Urinary bladder (tissue), 4 donors: ENCODE measurements around the gene NFE2L1. TPM values are rescaled to one million over a fixed set of nuclear protein-coding genes. Genes with fewer than 3 reads are reported as not detected.
"Not testable (repeated sequence)": the region's sequence is repeated elsewhere in the genome, so short reads cannot be mapped to it uniquely, and the experiment has no call there.

Source experiments
- DNase-seq: peaks from one replicate; pipeline ENCODE4 v3.0.0-alpha.2; 2015; ENCODE audit errors: extremely low spot score
- H3K27ac ChIP-seq: one replicate; pipeline ENCODE4 v1.5.1; 2013; ENCODE audit warnings: low read depth, mild to moderate bottlenecking, moderate library complexity
- H3K36me3 ChIP-seq: one replicate; pipeline ENCODE4 v1.6.1; 2013; ENCODE audit warnings: mild to moderate bottlenecking, moderate library complexity; ENCODE audit not compliant: insufficient read depth
- H3K4me1 ChIP-seq: one replicate; pipeline ENCODE4 v1.6.1; 2013; ENCODE audit warnings: mild to moderate bottlenecking, moderate library complexity; ENCODE audit not compliant: insufficient read depth
- H3K4me3 ChIP-seq: one replicate; pipeline ENCODE4 v1.5.1; 2013; ENCODE audit warnings: low read depth, low read length
- WGBS: extraction: QIAGEN DNeasy Blood & Tissue Kit; methylation state at CpG from one replicate; pipeline ENCODE4 v1.1.7; 2013; 5-methylcytosine and 5-hydroxymethylcytosine counted together
- polyA plus RNA-seq: library from polyadenylated mRNA; stranded (reverse); fragments of 200-250 nt; gene quantifications from one replicate; pipeline ENCODE4 v1.2.3, GENCODE V29; 2013
- total RNA-seq: library from RNA; depleted of rRNA; stranded (reverse); fragments of >200 nt; gene quantifications from one replicate; pipeline ENCODE4 v1.2.3, GENCODE V29; 2014
- donor health status: healthy with polysubstance abuse.
- donor health status: healthy.

Gene NFE2L1
- total and polyA plus RNA-seq, 2 donors: 53.1 to 163 TPM

GRCh38 chr17:48027322-48027981 lies 20.7 kb upstream of the NFE2L1 start:
- DNase-seq: no peak
- no peaks in the 10 kb centered on the region for H3K4me1 ChIP-seq
- H3K27ac ChIP-seq: no peak overlapping the region
- 90% methylated on average over 12 of the region's 12 CpGs for WGBS
- H3K4me3 ChIP-seq: no peak overlapping the region
- H3K36me3 ChIP-seq: no peaks in the 10 kb centered on the region

- Histone ChIP-seq H3K36me3 (no peaks in the 10 kb centered on the region), H3K4me1 (no peaks in the 10 kb centered on the region), H3K27ac (no peak overlapping the region), H3K4me3 (no peak overlapping the region)
- no peak for DNase-seq
- 87% methylated on average over 1 of the region's 1 CpG for WGBS
These were observed 19.4 kb upstream of the NFE2L1 start for GRCh38 chr17:48028736-48029135.

- Histone ChIP-seq H3K4me1 (no peaks in the 10 kb centered on the region), H3K36me3 (no peaks in the 10 kb centered on the region), H3K27ac (no peak overlapping the region), H3K4me3 (no peak overlapping the region)
- DNase-seq: no peak
- 31% methylated on average over 5 of the region's 5 CpGs for WGBS
These were observed 17.6 kb upstream of the NFE2L1 start for GRCh38 chr17:48030531-48030930.

- no peaks in the 10 kb centered on the region for H3K36me3 ChIP-seq
- H3K27ac ChIP-seq: no peak overlapping the region
- no peak for DNase-seq
- WGBS: 92% methylated on average over 6 of the region's 6 CpGs
- H3K4me1 ChIP-seq: no peaks in the 10 kb centered on the region
- H3K4me3 ChIP-seq: no peak overlapping the region
These were observed 16.2 kb upstream of the NFE2L1 start for GRCh38 chr17:48031966-48032365.

- not testable (repeated sequence) for DNase-seq, H3K4me3 ChIP-seq, H3K36me3 ChIP-seq, H3K4me1 ChIP-seq, H3K27ac ChIP-seq
- 88% methylated on average over 12 of the region's 12 CpGs for WGBS
These were observed 13.4 kb upstream of the NFE2L1 start for GRCh38 chr17:48034734-48035133.

- Histone ChIP-seq H3K4me1 (no peaks in the 10 kb centered on the region), H3K36me3 (no peaks in the 10 kb centered on the region), H3K4me3 (peak overlapping the region; percentile 72), H3K27ac (no peak overlapping the region)
- 37% methylated on average over 6 of the region's 6 CpGs for WGBS
- DNase-seq: no peak
These were observed 11.5 kb upstream of the NFE2L1 start for GRCh38 chr17:48036693-48037035.

GRCh38 chr17:48037036-48037837 lies 10.9 kb upstream of the NFE2L1 start, which contains the start of gene COPZ2:
TSS of gene COPZ2 (minus strand) at chr17:48037797. CDS start at chr17:48037777, 20 bp downstream.
- H3K36me3 ChIP-seq: no peaks in the 10 kb centered on the region
- H3K27ac ChIP-seq: no peak within 1 kb of the TSS
- DNase-seq: no peak
- 1% methylated on average over 73 of the region's 73 CpGs for WGBS
- H3K4me1 ChIP-seq: no peaks in the 10 kb centered on the region
- peak within 1 kb of the TSS; percentile 72 for H3K4me3 ChIP-seq

GRCh38 chr17:48037838-48038323 lies 10.3 kb upstream of the NFE2L1 start:
- Histone ChIP-seq H3K4me3 (peak overlapping the region; percentile 72), H3K27ac (no peak overlapping the region), H3K4me1 (no peaks in the 10 kb centered on the region), H3K36me3 (no peaks in the 10 kb centered on the region)
- no peak for DNase-seq
- WGBS: 8% methylated on average over 19 of the region's 19 CpGs

GRCh38 chr17:48038687-48039086 lies 9.5 kb upstream of the NFE2L1 start:
- Histone ChIP-seq H3K4me1 (no peaks in the 10 kb centered on the region), H3K27ac (no peak overlapping the region), H3K4me3 (no peak overlapping the region), H3K36me3 (no peaks in the 10 kb centered on the region)
- WGBS: 88% methylated on average over 2 of the region's 2 CpGs
- DNase-seq: no peak

GRCh38 chr17:48043176-48043575 lies 5.0 kb upstream of the NFE2L1 start:
- Histone ChIP-seq H3K4me3 (no peak overlapping the region), H3K36me3 (no peaks in the 10 kb centered on the region), H3K27ac (no peak overlapping the region), H3K4me1 (no peaks in the 10 kb centered on the region)
- no peak for DNase-seq
- 79% methylated on average over 2 of the region's 2 CpGs for WGBS

GRCh38 chr17:48044851-48045250 lies 3.3 kb upstream of the NFE2L1 start:
- H3K27ac ChIP-seq: no peak overlapping the region
- no peak overlapping the region for H3K4me3 ChIP-seq
- 90% methylated on average over 4 of the region's 4 CpGs for WGBS
- no peaks in the 10 kb centered on the region for H3K4me1 ChIP-seq
- DNase-seq: no peak
- H3K36me3 ChIP-seq: no peaks in the 10 kb centered on the region

GRCh38 chr17:48045316-48046001 lies 2.7 kb upstream of the NFE2L1 start:
- peak overlapping the region; percentile 14 for H3K27ac ChIP-seq
- 53% methylated on average over 8 of the region's 8 CpGs for WGBS

GRCh38 chr17:48046296-48046695 lies 1.9 kb upstream of the NFE2L1 start:
- Histone ChIP-seq H3K4me1 (no peaks in the 10 kb centered on the region), H3K36me3 (no peaks in the 10 kb centered on the region), H3K27ac (no peak overlapping the region), H3K4me3 (no peak overlapping the region)
- 85% methylated on average over 7 of the region's 7 CpGs for WGBS
- DNase-seq: no peak

More at GRCh38 chr17:48045316-48046001, 2.7 kb upstream of the NFE2L1 start:
- no peaks in the 10 kb centered on the region for H3K4me1 ChIP-seq
- no peaks in the 10 kb centered on the region for H3K36me3 ChIP-seq
- DNase-seq: no peak
- H3K4me3 ChIP-seq: no peak overlapping the region
